GM23248 (cell line): ENCODE data around the gene POU4F3. TPM values are rescaled to one million over a fixed set of nuclear protein-coding genes. Genes with fewer than 3 reads are reported as not detected.
"Not testable (repeated sequence)": the region's sequence is repeated elsewhere in the genome, so short reads cannot be mapped to it uniquely, and the experiment has no call there.

Experiments
- DNase-seq: peaks from one replicate; pipeline ENCODE4 v3.0.0-alpha.2; 2015
- H2AFZ ChIP-seq: fragments of 200-600 bp; sonication (generic); 2 replicates; pipeline ENCODE4 v1.6.1; 2016; ENCODE audit warnings: antibody characterized with exemption
- H3F3A ChIP-seq: fragments of 200-600 bp; sonication (generic); 2 replicates; pipeline ENCODE4 v1.6.1; 2016; ENCODE audit warnings: mild to moderate bottlenecking, antibody characterized with exemption, mixed run types; ENCODE audit not compliant: insufficient read depth
- H3K27ac ChIP-seq: fragments of 200-600 bp; sonication (generic); 2 replicates; pipeline ENCODE4 v1.5.1; 2016; ENCODE audit warnings: mild to moderate bottlenecking
- H3K27me3 ChIP-seq: fragments of 200-600 bp; sonication (generic); replicated peaks from 2 replicates; pipeline ENCODE4 v1.6.1; 2016; ENCODE audit warnings: mild to moderate bottlenecking; ENCODE audit not compliant: insufficient read depth
- H3K36me3 ChIP-seq: fragments of 200-600 bp; sonication (generic); 2 replicates; pipeline ENCODE4 v1.6.1; 2016; ENCODE audit warnings: low read depth, mild to moderate bottlenecking
- H3K4me1 ChIP-seq: fragments of 200-600 bp; sonication (generic); 2 replicates; pipeline ENCODE4 v1.6.1; 2016; ENCODE audit warnings: mild to moderate bottlenecking; ENCODE audit not compliant: insufficient read depth
- H3K4me2 ChIP-seq: fragments of 200-600 bp; sonication (generic); one replicate; pipeline ENCODE4 v1.6.1; 2016; ENCODE audit warnings: mild to moderate bottlenecking; ENCODE audit not compliant: unreplicated experiment
- H3K4me3 ChIP-seq: fragments of 200-600 bp; sonication (generic); 2 replicates; pipeline ENCODE4 v1.5.1; 2016; ENCODE audit warnings: mild to moderate bottlenecking
- H3K79me2 ChIP-seq: fragments of 200-600 bp; sonication (generic); 2 replicates; pipeline ENCODE4 v1.6.1; 2016; ENCODE audit warnings: mild to moderate bottlenecking; ENCODE audit not compliant: insufficient read depth
- H3K9ac ChIP-seq: fragments of 200-600 bp; sonication (generic); 2 replicates; pipeline ENCODE4 v1.6.1; 2016; ENCODE audit warnings: mild to moderate bottlenecking
- H3K9me2 ChIP-seq: fragments of 200-600 bp; sonication (generic); 2 replicates; pipeline ENCODE4 v1.6.1; 2016; ENCODE audit warnings: mixed run types, mild to moderate bottlenecking, moderate library complexity; ENCODE audit not compliant: insufficient read depth
- H3K9me3 ChIP-seq: fragments of 200-600 bp; sonication (generic); one replicate; pipeline ENCODE4 v1.6.1; 2017; ENCODE audit warnings: low read depth
- H4K20me1 ChIP-seq: fragments of 200-600 bp; sonication (generic); 2 replicates; pipeline ENCODE4 v1.6.0; 2016; ENCODE audit not compliant: insufficient read depth
- EZH2 ChIP-seq: fragments of 200-600 bp; sonication (generic); IDR thresholded peaks from 2 replicates; pipeline ENCODE4 v1.6.1; 2018; ENCODE audit warnings: antibody characterized with exemption, mild to moderate bottlenecking; ENCODE audit not compliant: insufficient read depth, poor library complexity, severe bottlenecking
- EZH2phosphoT487 ChIP-seq: fragments of 200-600 bp; sonication (generic); IDR thresholded peaks from 2 replicates; pipeline ENCODE4 v1.6.1; 2018; ENCODE audit warnings: antibody characterized with exemption, moderate library complexity, mild to moderate bottlenecking, low read depth; ENCODE audit not compliant: insufficient read depth
- WGBS, 2 experiments: methylation state at CpG; one replicate each; pipeline ENCODE4 v1.1.6; 2015 to 2017; ENCODE audit warnings: low lambda C conversion rate in 2 of 2, low coverage in 1 of 2; ENCODE audit errors: missing lambda C conversion rate in 2 of 2; 5-methylcytosine and 5-hydroxymethylcytosine counted together
- in situ Hi-C: fragments of 300-500 bp; cut with MboI; formaldehyde crosslinking; loops from 2 replicates; pipeline ENCODE4 v1.15.0; 2020
- polyA plus RNA-seq: library from polyadenylated mRNA; unstranded; fragments of >200 nt; fragmentation: Nextera tagmentation; extraction: Ambion mirVana; gene quantifications from 2 replicates; pipeline ENCODE4 v1.2.1, GENCODE V29; 2016
- total RNA-seq: library from RNA; depleted of rRNA; stranded (reverse); fragments of >200 nt; shearing (Covaris generic); gene quantifications from 2 replicates; pipeline ENCODE4 v1.2.3, GENCODE V29; 2014; rRNA removed

The POU4F3 gene, protein sequence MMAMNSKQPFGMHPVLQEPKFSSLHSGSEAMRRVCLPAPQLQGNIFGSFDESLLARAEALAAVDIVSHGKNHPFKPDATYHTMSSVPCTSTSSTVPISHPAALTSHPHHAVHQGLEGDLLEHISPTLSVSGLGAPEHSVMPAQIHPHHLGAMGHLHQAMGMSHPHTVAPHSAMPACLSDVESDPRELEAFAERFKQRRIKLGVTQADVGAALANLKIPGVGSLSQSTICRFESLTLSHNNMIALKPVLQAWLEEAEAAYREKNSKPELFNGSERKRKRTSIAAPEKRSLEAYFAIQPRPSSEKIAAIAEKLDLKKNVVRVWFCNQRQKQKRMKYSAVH
- total RNA-seq, result 0.13 TPM in 1 of 2 replicates, not detected in the other
- polyA plus RNA-seq, result not detected in 2 replicates

GRCh38 chr5:146338774-146339714 lies at the start of gene POU4F3:
POU4F3 (plus strand) TSS chr5:146338839; CDS start chr5:146339113, 274 bp downstream.
- Histone ChIP-seq H3K79me2 (no peaks in the 10 kb centered on the region), H3K27me3 (peaks cover 95% of the 10 kb centered on the region), H3K4me3 (no peak within 1 kb of the TSS), H3F3A (no peaks in the 10 kb centered on the region), H3K9me2 (no peaks in the 10 kb centered on the region), H4K20me1 (no peaks in the 10 kb centered on the region), H3K36me3 (no peaks in the 10 kb centered on the region), H3K9ac (no peak within 1 kb of the TSS), H3K4me2 (no peak within 1 kb of the TSS), H3K4me1 (no peaks in the 10 kb centered on the region), H3K9me3 (no peaks in the 10 kb centered on the region), H3K27ac (no peak within 1 kb of the TSS), H2AFZ (no peak within 1 kb of the TSS)
- no peak for DNase-seq
- in situ Hi-C loops, result no loop called here
- TF ChIP-seq EZH2phosphoT487 (no peak), EZH2 (peak; percentile 61)
- WGBS, 2 experiments, result 6 to 8% methylated on average over 42 to 70 of the region's 70 CpGs

DNA sequence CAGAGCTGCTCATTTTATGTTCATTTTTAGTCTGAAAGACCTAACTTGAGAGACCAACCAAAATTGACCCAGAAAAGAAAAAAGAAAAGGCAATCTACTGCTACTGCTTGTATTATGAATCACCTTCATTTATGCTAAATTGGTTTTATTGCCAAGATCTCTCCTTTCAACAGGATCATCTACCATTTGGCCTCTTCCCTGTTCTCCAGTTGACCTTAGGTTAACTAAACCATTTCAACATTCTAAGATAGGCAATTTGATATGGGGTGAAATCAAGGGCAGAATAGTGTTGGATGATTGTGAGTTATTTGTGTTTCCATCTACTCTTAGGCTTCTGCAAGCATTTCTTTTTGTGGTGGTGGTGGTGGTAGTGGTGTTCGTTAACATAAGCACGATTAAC lies 48.3 kb upstream of the POU4F3 start:
- DNase-seq, result peak; percentile 2
- Histone ChIP-seq H3K27me3 (no peaks in the 10 kb centered on the region), H3K4me3 (no peak overlapping the region), H3K79me2 (no peaks in the 10 kb centered on the region), H2AFZ (no peak overlapping the region), H3K36me3 (peaks cover 17% of the 10 kb centered on the region), H3K27ac (no peak overlapping the region), H3K9ac (no peak overlapping the region), H3K4me1 (no peaks in the 10 kb centered on the region), H3F3A (no peaks in the 10 kb centered on the region), H3K9me3 (no peaks in the 10 kb centered on the region), H3K4me2 (no peak overlapping the region), H4K20me1 (no peaks in the 10 kb centered on the region), H3K9me2 (no peaks in the 10 kb centered on the region)
- TF ChIP-seq EZH2 (no peak), EZH2phosphoT487 (no peak)
- WGBS, 2 experiments, result 98% methylated on average over 2 of the region's 2 CpGs
- in situ Hi-C loops, result loop anchor here (10.0 kb wide), 1 partner anchor 134 kb away; no protein-coding TSS in a partner anchor

- peak; percentile 65 for DNase-seq
- H4K20me1 ChIP-seq, result no peaks in the 10 kb centered on the region
- 13 to 15% methylated on average over 5 of the region's 5 CpGs for WGBS, 2 experiments
Measured at GRCh38 chr5:146291421-146292074, 47.1 kb upstream of the POU4F3 start.

DNA sequence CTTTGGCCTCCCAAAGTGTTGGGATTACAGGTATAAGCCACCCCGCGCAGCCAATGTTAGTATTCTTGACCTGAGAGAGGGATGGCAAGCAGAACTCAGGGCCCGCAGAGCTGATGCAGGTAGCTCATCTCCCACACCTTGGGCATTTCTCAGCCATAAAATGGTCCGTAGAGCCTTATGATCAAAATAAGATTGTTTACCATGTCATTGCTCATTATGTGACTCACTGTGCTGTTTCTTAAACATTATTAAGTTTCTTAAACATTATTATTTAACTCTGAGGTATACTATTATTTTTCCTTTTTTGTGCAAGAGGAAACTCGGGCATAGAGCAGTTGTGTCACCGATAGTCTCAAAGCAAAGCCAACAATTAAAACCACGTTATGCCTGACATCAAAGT lies 42.4 kb upstream of the POU4F3 start:
- no peaks in the 10 kb centered on the region for H3K36me3 ChIP-seq
- H2AFZ ChIP-seq, result no peak overlapping the region
- H3K9me3 ChIP-seq, result no peaks in the 10 kb centered on the region
- DNase-seq, result no peak
- no peaks in the 10 kb centered on the region; the same call in 1 of the 2 replicates for H3K27me3 ChIP-seq
- no peaks in the 10 kb centered on the region for H3F3A ChIP-seq
- no peak overlapping the region for H3K4me3 ChIP-seq
- TF ChIP-seq EZH2 (no peak), EZH2phosphoT487 (no peak)
- in situ Hi-C loops, result loop anchor here (10.0 kb wide), 1 partner anchor 129 kb away; no protein-coding TSS in a partner anchor
- no peaks in the 10 kb centered on the region for H3K9me2 ChIP-seq
- H3K79me2 ChIP-seq, result no peaks in the 10 kb centered on the region
- H3K4me2 ChIP-seq, result no peak overlapping the region
- no peak overlapping the region for H3K27ac ChIP-seq
- H3K4me1 ChIP-seq, result 0 out of 2 replicates have a peak, but pooled peaks cover 2% of the 10 kb centered on the region
- H4K20me1 ChIP-seq, result no peaks in the 10 kb centered on the region
- 71 to 74% methylated on average over 7 of the region's 7 CpGs for WGBS, 2 experiments
- no peak overlapping the region for H3K9ac ChIP-seq

More at GRCh38 chr5:146291421-146292074, 47.1 kb upstream of the POU4F3 start:
- H3K4me1 ChIP-seq, result no peaks in the 10 kb centered on the region
- no peak overlapping the region for H3K4me3 ChIP-seq
- peaks cover 11% of the 10 kb centered on the region; the same call in 1 of the 2 replicates for H3K36me3 ChIP-seq
- H3K79me2 ChIP-seq, result no peaks in the 10 kb centered on the region
- H3K27me3 ChIP-seq, result no peaks in the 10 kb centered on the region
- H3K9ac ChIP-seq, result no peak overlapping the region
- no peak overlapping the region for H3K27ac ChIP-seq
- no peaks in the 10 kb centered on the region for H3F3A ChIP-seq
- H3K9me3 ChIP-seq, result no peaks in the 10 kb centered on the region
- in situ Hi-C loops, result loop anchor here (10.0 kb wide), 1 partner anchor 133 kb away; no protein-coding TSS in a partner anchor
- H2AFZ ChIP-seq, result no peak overlapping the region
- TF ChIP-seq EZH2, result no peak
- H3K4me2 ChIP-seq, result no peak overlapping the region
- no peaks in the 10 kb centered on the region for H3K9me2 ChIP-seq

GRCh38 chr5:146298920-146299319 lies 39.7 kb upstream of the POU4F3 start:
- H4K20me1 ChIP-seq, H3K27me3 ChIP-seq, H3K4me3 ChIP-seq, H3F3A ChIP-seq, H3K9ac ChIP-seq, H3K36me3 ChIP-seq, H3K4me2 ChIP-seq, H3K9me3 ChIP-seq, H3K9me2 ChIP-seq, DNase-seq, H2AFZ ChIP-seq, H3K4me1 ChIP-seq, H3K79me2 ChIP-seq, H3K27ac ChIP-seq: not testable (repeated sequence)
- in situ Hi-C loops, result loop anchor here (10.0 kb wide), 1 partner anchor 126 kb away; no protein-coding TSS in a partner anchor
- WGBS, 2 experiments, result 88 to 90% methylated on average over 3 of the region's 3 CpGs
